Neural progenitor cell (in vitro differentiated cells): ENCODE results near the gene TSHZ3. TPM values are rescaled to one million over a fixed set of nuclear protein-coding genes. Genes with fewer than 3 reads are reported as not detected.

Source experiments
- DNase-seq: peaks from one replicate; pipeline ENCODE4 v3.0.0-alpha.2; 2016; ENCODE audit warnings: low spot score
- H2AFZ ChIP-seq: fragments of 200-600 bp; sonication (generic); replicated peaks from 2 replicates; pipeline ENCODE4 v1.6.1; 2016; ENCODE audit warnings: antibody characterized with exemption
- H3F3A ChIP-seq: fragments of 200-600 bp; sonication (generic); 2 replicates; pipeline ENCODE4 v1.6.1; 2016; ENCODE audit warnings: antibody characterized with exemption, low read depth
- H3K27ac ChIP-seq: fragments of 200-600 bp; sonication (generic); 2 replicates; pipeline ENCODE4 v1.5.1; 2016; ENCODE audit warnings: mild to moderate bottlenecking
- H3K27me3 ChIP-seq: fragments of 200-600 bp; sonication (generic); 2 replicates; pipeline ENCODE4 v1.6.1; 2016; ENCODE audit warnings: mild to moderate bottlenecking, moderate library complexity
- H3K36me3 ChIP-seq: fragments of 200-600 bp; sonication (generic); 2 replicates; pipeline ENCODE4 v1.5.1; 2016
- H3K4me1 ChIP-seq: fragments of 200-600 bp; sonication (generic); 2 replicates; pipeline ENCODE4 v1.6.1; 2016; ENCODE audit warnings: mixed run types
- H3K4me2 ChIP-seq: fragments of 200-600 bp; sonication (generic); 2 replicates; pipeline ENCODE4 v1.6.1; 2016
- H3K4me3 ChIP-seq: fragments of 200-600 bp; sonication (generic); 2 replicates; pipeline ENCODE4 v1.5.1; 2016
- H3K79me2 ChIP-seq: fragments of 200-600 bp; sonication (generic); 2 replicates; pipeline ENCODE4 v1.6.1; 2016; ENCODE audit warnings: low read depth
- H3K9ac ChIP-seq: fragments of 200-600 bp; sonication (generic); 2 replicates; pipeline ENCODE4 v1.6.1; 2016
- H3K9me3 ChIP-seq: fragments of 200-600 bp; sonication (generic); 2 replicates; pipeline ENCODE4 v1.5.1; 2016; ENCODE audit warnings: low read depth
- H4K20me1 ChIP-seq: fragments of 200-600 bp; sonication (generic); 2 replicates; pipeline ENCODE4 v1.6.1; 2016; ENCODE audit warnings: low read depth
- H3K27ac Mint-ChIP-seq: 3 replicates; pipeline ENCODE4 v1.8.0; 2021; ENCODE audit warnings: mixed read lengths
- H3K27me3 Mint-ChIP-seq: 2 replicates; pipeline ENCODE4 v1.8.0; 2022; ENCODE audit warnings: low read depth, mild to moderate bottlenecking, inconsistent platforms, moderate library complexity, mixed read lengths; ENCODE audit not compliant: insufficient read depth
- H3K36me3 Mint-ChIP-seq: 3 replicates; pipeline ENCODE4 v1.8.0; 2021; ENCODE audit warnings: mixed read lengths
- H3K4me1 Mint-ChIP-seq: 3 replicates; pipeline ENCODE4 v1.8.0; 2021; ENCODE audit warnings: mixed read lengths
- H3K4me3 Mint-ChIP-seq: 3 replicates; pipeline ENCODE4 v1.8.0; 2021; ENCODE audit warnings: mild to moderate bottlenecking, moderate library complexity, mixed read lengths
- H3K9me3 Mint-ChIP-seq: 3 replicates; pipeline ENCODE4 v1.8.0; 2020; ENCODE audit warnings: mixed read lengths
- EZH2 ChIP-seq: fragments of 200-600 bp; sonication (generic); IDR thresholded peaks from 2 replicates; pipeline ENCODE4 v1.6.1; 2017; ENCODE audit warnings: antibody characterized with exemption, mild to moderate bottlenecking, moderate library complexity
- EZH2phosphoT487 ChIP-seq: fragments of 200-600 bp; sonication (generic); IDR thresholded peaks from 2 replicates; pipeline ENCODE4 v1.6.1; 2017; ENCODE audit warnings: antibody characterized with exemption
- total RNA-seq: library from RNA; depleted of rRNA; stranded (reverse); fragments of >200 nt; gene quantifications from 2 replicates; pipeline ENCODE4 v1.2.3, GENCODE V29; 2015; ENCODE audit warnings: low replicate concordance
- TF ChIP-seq, protein P1 (sequence below): fragments of 200-600 bp; sonication (generic); IDR thresholded peaks from 2 replicates; pipeline ENCODE4 v1.5.1; 2017; ENCODE audit warnings: antibody characterized with exemption, mild to moderate bottlenecking

TSHZ3 gene
- total RNA-seq, 1 donor from 2014 or later = 0.60 TPM

DNA sequence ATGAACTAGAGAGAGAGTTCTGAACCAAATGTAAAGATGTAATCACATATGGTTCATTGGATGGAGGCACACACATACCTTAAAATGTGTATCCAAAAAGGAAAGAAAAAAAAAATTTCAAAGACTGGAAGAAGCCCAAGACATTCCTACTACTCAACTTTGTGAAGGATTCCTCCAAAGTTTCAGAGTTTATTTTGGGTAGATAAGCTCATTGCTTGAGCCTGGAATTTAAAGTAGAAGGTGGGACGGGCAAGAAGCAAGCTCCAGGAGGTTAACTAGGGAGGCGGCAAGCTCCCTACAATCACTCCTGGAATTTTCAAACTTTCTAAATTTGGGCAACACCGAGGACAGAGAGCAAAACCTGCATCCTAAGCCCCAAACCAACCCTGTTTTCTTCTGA lies 1.9 kb downstream of the TSHZ3 start:
- Histone ChIP-seq H3K27me3 (peaks cover 65% of the 10 kb centered on the region), H3K4me3 (no peak overlapping the region), H3K9me3 (no peaks in the 10 kb centered on the region), H3F3A (no peaks in the 10 kb centered on the region), H4K20me1 (peaks cover 25% of the 10 kb centered on the region), H3K79me2 (no peaks in the 10 kb centered on the region), H3K4me1 (peaks cover 22% of the 10 kb centered on the region), H3K4me2 (peak overlapping the region; percentile 31), H2AFZ (no peak overlapping the region), H3K36me3 (no peaks in the 10 kb centered on the region), H3K27ac (no peak overlapping the region), H3K9ac (no peak overlapping the region)
- TF ChIP-seq, protein P1, sequence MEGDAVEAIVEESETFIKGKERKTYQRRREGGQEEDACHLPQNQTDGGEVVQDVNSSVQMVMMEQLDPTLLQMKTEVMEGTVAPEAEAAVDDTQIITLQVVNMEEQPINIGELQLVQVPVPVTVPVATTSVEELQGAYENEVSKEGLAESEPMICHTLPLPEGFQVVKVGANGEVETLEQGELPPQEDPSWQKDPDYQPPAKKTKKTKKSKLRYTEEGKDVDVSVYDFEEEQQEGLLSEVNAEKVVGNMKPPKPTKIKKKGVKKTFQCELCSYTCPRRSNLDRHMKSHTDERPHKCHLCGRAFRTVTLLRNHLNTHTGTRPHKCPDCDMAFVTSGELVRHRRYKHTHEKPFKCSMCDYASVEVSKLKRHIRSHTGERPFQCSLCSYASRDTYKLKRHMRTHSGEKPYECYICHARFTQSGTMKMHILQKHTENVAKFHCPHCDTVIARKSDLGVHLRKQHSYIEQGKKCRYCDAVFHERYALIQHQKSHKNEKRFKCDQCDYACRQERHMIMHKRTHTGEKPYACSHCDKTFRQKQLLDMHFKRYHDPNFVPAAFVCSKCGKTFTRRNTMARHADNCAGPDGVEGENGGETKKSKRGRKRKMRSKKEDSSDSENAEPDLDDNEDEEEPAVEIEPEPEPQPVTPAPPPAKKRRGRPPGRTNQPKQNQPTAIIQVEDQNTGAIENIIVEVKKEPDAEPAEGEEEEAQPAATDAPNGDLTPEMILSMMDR = no peak
- TF ChIP-seq EZH2phosphoT487 (no peak), EZH2 (no peak)
- H3K27ac Mint-ChIP-seq = no peak overlapping the region
- peaks cover 23% of the 10 kb centered on the region for H3K4me1 Mint-ChIP-seq
- peak overlapping the region; percentile 46 for H3K4me3 Mint-ChIP-seq
- no peaks in the 10 kb centered on the region for H3K9me3 Mint-ChIP-seq
- no peak for DNase-seq
- no peaks in the 10 kb centered on the region for H3K36me3 Mint-ChIP-seq
- H3K27me3 Mint-ChIP-seq = peaks cover 31% of the 10 kb centered on the region

DNA sequence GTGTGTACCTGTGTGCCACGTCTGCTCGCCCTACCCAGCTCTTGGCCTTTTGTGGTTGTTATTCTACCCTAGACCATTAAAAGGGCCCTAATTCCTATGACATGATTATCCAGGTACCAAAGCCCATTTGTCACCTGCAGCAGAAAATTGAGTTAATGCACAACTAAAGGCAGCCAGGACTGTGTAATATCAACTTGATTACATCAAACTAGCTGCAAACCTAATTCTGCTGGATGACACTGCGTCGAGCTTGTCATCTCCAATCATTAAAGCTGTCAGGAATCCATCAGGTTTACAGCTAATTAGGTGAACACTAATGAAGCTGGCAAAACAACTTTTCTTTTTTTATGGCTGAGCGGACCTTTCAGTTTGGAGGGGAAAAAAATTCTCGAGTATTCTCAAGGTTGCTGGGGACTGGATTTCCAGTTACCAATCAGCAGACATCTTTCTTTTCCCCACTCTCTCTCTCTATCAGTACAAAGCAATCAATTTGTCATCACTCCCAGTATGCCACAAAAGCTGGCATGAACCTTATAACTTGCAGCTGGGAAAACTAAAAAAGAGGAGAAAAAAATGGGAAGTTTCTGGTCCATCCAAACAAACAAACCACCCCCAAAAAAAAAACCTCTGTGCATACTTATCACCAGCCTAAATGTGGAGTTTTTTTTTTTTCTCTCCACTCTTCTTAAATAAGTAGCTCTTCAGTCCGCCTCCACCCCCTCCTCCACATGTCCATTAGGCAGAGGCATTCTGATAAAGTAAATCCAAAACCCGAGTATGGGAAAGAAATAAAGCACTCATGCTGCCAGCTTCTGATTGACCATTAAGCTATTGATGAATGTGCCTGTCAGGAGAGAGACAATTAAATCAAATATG lies 2.8 kb downstream of the TSHZ3 start:
- H3F3A ChIP-seq = no peaks in the 10 kb centered on the region
- H4K20me1 ChIP-seq = peaks cover 16% of the 10 kb centered on the region

DNA sequence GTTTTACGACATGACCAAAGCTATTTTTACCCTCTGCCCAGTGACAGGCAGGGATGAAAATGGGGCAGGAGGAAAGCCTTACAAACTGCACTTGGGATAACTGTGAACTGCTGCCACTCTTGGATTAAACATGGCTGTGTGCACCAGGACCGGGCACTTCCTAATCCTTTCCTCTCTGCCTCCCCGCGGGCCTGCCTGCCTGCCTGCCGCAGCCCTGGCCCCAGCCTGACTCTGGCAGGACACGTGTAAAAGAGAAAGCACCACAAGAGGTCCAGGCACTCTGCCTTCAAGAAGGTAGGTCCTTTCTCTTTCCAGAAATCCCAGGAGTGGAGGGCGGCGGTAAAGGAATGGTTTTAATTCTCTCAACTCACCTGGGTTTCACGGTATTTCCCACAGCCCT lies 4.8 kb downstream of the TSHZ3 start:
- no peaks in the 10 kb centered on the region for H3K36me3 ChIP-seq
- TF ChIP-seq, protein P1 = no peak
- TF ChIP-seq EZH2 (no peak), EZH2phosphoT487 (no peak)
- H4K20me1 ChIP-seq = peaks cover 14% of the 10 kb centered on the region
- no peak overlapping the region for H3K4me2 ChIP-seq
- peaks cover 16% of the 10 kb centered on the region for H3K4me1 ChIP-seq
- Mint-ChIP-seq H3K9me3 (no peaks in the 10 kb centered on the region), H3K4me1 (peaks cover 33% of the 10 kb centered on the region), H3K36me3 (no peaks in the 10 kb centered on the region), H3K27me3 (peaks cover 22% of the 10 kb centered on the region), H3K4me3 (no peak overlapping the region), H3K27ac (no peak overlapping the region)
- no peak overlapping the region for H3K9ac ChIP-seq
- no peaks in the 10 kb centered on the region for H3K79me2 ChIP-seq
- peak; percentile 60 for DNase-seq
- H3K4me3 ChIP-seq = no peak overlapping the region
- H3K27ac ChIP-seq = no peak overlapping the region
- peaks cover 49% of the 10 kb centered on the region for H3K27me3 ChIP-seq
- no peaks in the 10 kb centered on the region for H3K9me3 ChIP-seq
- H3F3A ChIP-seq = no peaks in the 10 kb centered on the region
- no peak overlapping the region for H2AFZ ChIP-seq

More for the DNA sequence above, 2.8 kb downstream of the TSHZ3 start:
- no peak overlapping the region for H3K27ac ChIP-seq
- Mint-ChIP-seq H3K4me3 (no peak overlapping the region), H3K27me3 (peaks cover 24% of the 10 kb centered on the region), H3K4me1 (peaks cover 22% of the 10 kb centered on the region), H3K36me3 (no peaks in the 10 kb centered on the region), H3K9me3 (no peaks in the 10 kb centered on the region), H3K27ac (no peak overlapping the region)
- H3K27me3 ChIP-seq = peaks cover 56% of the 10 kb centered on the region
- H3K4me1 ChIP-seq = peaks cover 16% of the 10 kb centered on the region
- H2AFZ ChIP-seq = no peak overlapping the region
- TF ChIP-seq, protein P1 = no peak
- no peak for TF ChIP-seq EZH2
- no peak for TF ChIP-seq EZH2phosphoT487
- H3K9me3 ChIP-seq = no peaks in the 10 kb centered on the region
- no peak overlapping the region for H3K9ac ChIP-seq
- no peak overlapping the region for H3K4me3 ChIP-seq
- DNase-seq = no peak
- H3K36me3 ChIP-seq = no peaks in the 10 kb centered on the region
- H3K79me2 ChIP-seq = no peaks in the 10 kb centered on the region
- no peak overlapping the region for H3K4me2 ChIP-seq
